Neural cell (in vitro differentiated cells): ENCODE results near the gene SGSH.

ENCODE experiments used
- CTCF ChIP-seq: fragments of 450-650 bp; IDR thresholded peaks from 2 replicates; pipeline ENCODE4 v1.5.1; 2014; ENCODE audit warnings: antibody characterized with exemption, mild to moderate bottlenecking, moderate library complexity; ENCODE audit not compliant: poor library complexity, severe bottlenecking
- EP300 ChIP-seq: fragments of 450-650 bp; conservative IDR thresholded peaks from 2 replicates; pipeline ENCODE4 v1.6.1; 2014; ENCODE audit warnings: antibody characterized with exemption, mild to moderate bottlenecking, moderate library complexity; ENCODE audit not compliant: poor library complexity, severe bottlenecking
- MXI1 ChIP-seq: fragments of 450-650 bp; conservative IDR thresholded peaks from 2 replicates; pipeline ENCODE4 v1.6.1; 2014; ENCODE audit warnings: antibody characterized with exemption, mild to moderate bottlenecking; ENCODE audit not compliant: poor library complexity, severe bottlenecking
- POLR2AphosphoS5 ChIP-seq: IDR thresholded peaks from 2 replicates; pipeline ENCODE4 v1.6.1; 2012
- RAD21 ChIP-seq: fragments of 450-650 bp; conservative IDR thresholded peaks from 2 replicates; pipeline ENCODE4 v1.6.1; 2014; ENCODE audit warnings: antibody characterized with exemption, mild to moderate bottlenecking, moderate library complexity
- SMC3 ChIP-seq: fragments of 450-650 bp; conservative IDR thresholded peaks from 2 replicates; pipeline ENCODE4 v1.6.1; 2014; ENCODE audit warnings: antibody characterized with exemption, mild to moderate bottlenecking, moderate library complexity; ENCODE audit not compliant: poor library complexity
- TAF1 ChIP-seq: IDR thresholded peaks from 2 replicates; pipeline ENCODE4 v1.6.1; 2012; ENCODE audit warnings: low read depth
- TF ChIP-seq, protein P1 (sequence below): IDR thresholded peaks from 2 replicates; pipeline ENCODE4 v1.6.1; 2012; ENCODE audit warnings: borderline replicate concordance

- no peak for TF ChIP-seq TAF1
- no peak for TF ChIP-seq POLR2AphosphoS5
- TF ChIP-seq RAD21: no peak
- no peak for TF ChIP-seq EP300
- TF ChIP-seq CTCF: no peak
- no peak for TF ChIP-seq MXI1
- TF ChIP-seq SMC3: no peak
- TF ChIP-seq, protein P1, sequence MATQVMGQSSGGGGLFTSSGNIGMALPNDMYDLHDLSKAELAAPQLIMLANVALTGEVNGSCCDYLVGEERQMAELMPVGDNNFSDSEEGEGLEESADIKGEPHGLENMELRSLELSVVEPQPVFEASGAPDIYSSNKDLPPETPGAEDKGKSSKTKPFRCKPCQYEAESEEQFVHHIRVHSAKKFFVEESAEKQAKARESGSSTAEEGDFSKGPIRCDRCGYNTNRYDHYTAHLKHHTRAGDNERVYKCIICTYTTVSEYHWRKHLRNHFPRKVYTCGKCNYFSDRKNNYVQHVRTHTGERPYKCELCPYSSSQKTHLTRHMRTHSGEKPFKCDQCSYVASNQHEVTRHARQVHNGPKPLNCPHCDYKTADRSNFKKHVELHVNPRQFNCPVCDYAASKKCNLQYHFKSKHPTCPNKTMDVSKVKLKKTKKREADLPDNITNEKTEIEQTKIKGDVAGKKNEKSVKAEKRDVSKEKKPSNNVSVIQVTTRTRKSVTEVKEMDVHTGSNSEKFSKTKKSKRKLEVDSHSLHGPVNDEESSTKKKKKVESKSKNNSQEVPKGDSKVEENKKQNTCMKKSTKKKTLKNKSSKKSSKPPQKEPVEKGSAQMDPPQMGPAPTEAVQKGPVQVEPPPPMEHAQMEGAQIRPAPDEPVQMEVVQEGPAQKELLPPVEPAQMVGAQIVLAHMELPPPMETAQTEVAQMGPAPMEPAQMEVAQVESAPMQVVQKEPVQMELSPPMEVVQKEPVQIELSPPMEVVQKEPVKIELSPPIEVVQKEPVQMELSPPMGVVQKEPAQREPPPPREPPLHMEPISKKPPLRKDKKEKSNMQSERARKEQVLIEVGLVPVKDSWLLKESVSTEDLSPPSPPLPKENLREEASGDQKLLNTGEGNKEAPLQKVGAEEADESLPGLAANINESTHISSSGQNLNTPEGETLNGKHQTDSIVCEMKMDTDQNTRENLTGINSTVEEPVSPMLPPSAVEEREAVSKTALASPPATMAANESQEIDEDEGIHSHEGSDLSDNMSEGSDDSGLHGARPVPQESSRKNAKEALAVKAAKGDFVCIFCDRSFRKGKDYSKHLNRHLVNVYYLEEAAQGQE: no peak
Observed at GRCh38 chr17:80196652-80197051, 23.5 kb downstream of the SGSH start.
